GM23338 (cell line): ENCODE results near the gene KRTAP2-2. TPM values are rescaled to one million over a fixed set of nuclear protein-coding genes. Genes with fewer than 3 reads are reported as not detected.
A peak's percentile ranks its signal among the peaks of the same experiment; 100 is the strongest.

Experiments
- ATAC-seq: fragments of 200-7000 bp; cut with Tn5 transposase; 3 replicates; pipeline ENCODE4 v1.9.1; 2020
- DNase-seq: peaks from one replicate; pipeline ENCODE4 v3.0.0-alpha.2; 2015; ENCODE audit warnings: low spot score
- H2AFZ ChIP-seq: fragments of 200-600 bp; sonication (generic); 2 replicates; pipeline ENCODE4 v1.8.0; 2016; ENCODE audit warnings: antibody characterized with exemption, mild to moderate bottlenecking, moderate library complexity
- H3F3A ChIP-seq: fragments of 200-600 bp; sonication (generic); replicated peaks from 2 replicates; pipeline ENCODE4 v1.8.0; 2017; ENCODE audit warnings: antibody characterized with exemption, mixed run types, low read depth
- H3K27ac ChIP-seq: fragments of 200-600 bp; sonication (generic); 2 replicates; pipeline ENCODE4 v1.6.1; 2016; ENCODE audit warnings: low read depth
- H3K27me3 ChIP-seq: fragments of 200-600 bp; sonication (generic); 2 replicates; pipeline ENCODE4 v1.8.0; 2016; ENCODE audit warnings: mild to moderate bottlenecking, mixed run types, moderate library complexity; ENCODE audit not compliant: insufficient read depth
- H3K36me3 ChIP-seq: fragments of 200-600 bp; sonication (generic); 2 replicates; pipeline ENCODE4 v1.8.0; 2016; ENCODE audit warnings: mild to moderate bottlenecking; ENCODE audit not compliant: insufficient read depth
- H3K4me1 ChIP-seq: fragments of 200-600 bp; sonication (generic); 2 replicates; pipeline ENCODE4 v1.8.0; 2016; ENCODE audit warnings: mild to moderate bottlenecking, moderate library complexity; ENCODE audit not compliant: insufficient read depth
- H3K4me2 ChIP-seq: fragments of 200-600 bp; sonication (generic); 2 replicates; pipeline ENCODE4 v1.7.1; 2017; ENCODE audit warnings: mixed run types
- H3K4me3 ChIP-seq: fragments of 200-600 bp; sonication (generic); 2 replicates; pipeline ENCODE4 v1.6.1; 2016; ENCODE audit warnings: mixed run types
- H3K79me2 ChIP-seq: fragments of 200-600 bp; sonication (generic); replicated peaks from 2 replicates; pipeline ENCODE4 v1.8.0; 2017; ENCODE audit warnings: mild to moderate bottlenecking; ENCODE audit not compliant: insufficient read depth
- H3K9me2 ChIP-seq: fragments of 200-600 bp; sonication (generic); 2 replicates; pipeline ENCODE4 v1.8.0; 2017; ENCODE audit not compliant: insufficient read depth
- H4K20me1 ChIP-seq: fragments of 200-600 bp; sonication (generic); replicated peaks from 2 replicates; pipeline ENCODE4 v1.8.0; 2017; ENCODE audit warnings: mild to moderate bottlenecking; ENCODE audit not compliant: insufficient read depth
- H3K27ac Mint-ChIP-seq: 2 replicates; pipeline ENCODE4 v1.8.0; 2020; ENCODE audit warnings: inconsistent platforms, mild to moderate bottlenecking, moderate library complexity, mixed read lengths
- H3K27me3 Mint-ChIP-seq: 3 replicates; pipeline ENCODE4 v1.8.0; 2022; ENCODE audit warnings: low read depth, mild to moderate bottlenecking, moderate library complexity, mixed read lengths, inconsistent platforms; ENCODE audit not compliant: insufficient read depth, poor library complexity
- H3K36me3 Mint-ChIP-seq: 3 replicates; pipeline ENCODE4 v1.8.0; 2021; ENCODE audit warnings: low read depth, mild to moderate bottlenecking, inconsistent platforms, moderate library complexity, mixed read lengths
- H3K4me1 Mint-ChIP-seq: 3 replicates; pipeline ENCODE4 v1.8.0; 2020; ENCODE audit warnings: mild to moderate bottlenecking, inconsistent platforms, mixed read lengths
- H3K4me3 Mint-ChIP-seq: 3 replicates; pipeline ENCODE4 v1.8.0; 2021; ENCODE audit warnings: moderate library complexity, mild to moderate bottlenecking, inconsistent platforms, mixed read lengths
- H3K9me3 Mint-ChIP-seq: 3 replicates; pipeline ENCODE4 v1.8.0; 2020; ENCODE audit warnings: moderate library complexity, mild to moderate bottlenecking, inconsistent platforms, mixed read lengths
- CREB1 ChIP-seq: fragments of 250-450 bp; sonication (Bioruptor Pico); IDR thresholded peaks from 2 replicates; pipeline ENCODE4 v1.5.0; 2020; ENCODE audit warnings: low read depth, mild to moderate bottlenecking, moderate library complexity
- CTCF ChIP-seq, 2 experiments: fragments of 200-600 bp in 1 of 2; sonication (generic) in 1 of 2; conservative IDR thresholded peaks; 2 replicates each; pipeline versions ENCODE4 v1.5.1 to v1.6.1; 2016 to 2017; ENCODE audit warnings: antibody characterized with exemption in 2 of 2, low read depth in 2 of 2, mild to moderate bottlenecking in 2 of 2, moderate library complexity in 1 of 2
- ETS1 ChIP-seq: IDR thresholded peaks from 2 replicates; pipeline ENCODE4 v1.6.1; 2016; ENCODE audit warnings: antibody characterized with exemption
- EZH2 ChIP-seq: fragments of 200-600 bp; sonication (generic); IDR thresholded peaks from one replicate; pipeline ENCODE4 v1.8.0; 2017; ENCODE audit warnings: antibody characterized with exemption, mild to moderate bottlenecking, low read depth; ENCODE audit not compliant: unreplicated experiment
- EZH2phosphoT487 ChIP-seq: fragments of 200-600 bp; sonication (generic); IDR thresholded peaks from one replicate; pipeline ENCODE4 v1.8.1; 2018; ENCODE audit warnings: antibody characterized with exemption; ENCODE audit not compliant: unreplicated experiment
- JUNB ChIP-seq: IDR thresholded peaks from one replicate; pipeline ENCODE4 v1.6.1; 2016; ENCODE audit warnings: antibody characterized with exemption; ENCODE audit not compliant: unreplicated experiment
- NANOG ChIP-seq: IDR thresholded peaks from 2 replicates; pipeline ENCODE4 v1.6.1; 2016; ENCODE audit warnings: antibody characterized with exemption, borderline replicate concordance
- POLR2AphosphoS5 ChIP-seq: IDR thresholded peaks from 2 replicates; pipeline ENCODE4 v1.6.1; 2016; ENCODE audit warnings: antibody characterized with exemption, low read depth
- REST ChIP-seq: IDR thresholded peaks from one replicate; pipeline ENCODE4 v1.6.1; 2018; ENCODE audit warnings: antibody characterized with exemption; ENCODE audit not compliant: unreplicated experiment
- STAT1 ChIP-seq: IDR thresholded peaks from one replicate; pipeline ENCODE4 v1.6.1; 2016; ENCODE audit warnings: antibody characterized with exemption; ENCODE audit not compliant: unreplicated experiment
- ZNF114 ChIP-seq: fragments of 250-450 bp; sonication (Bioruptor Pico); IDR thresholded peaks from 2 replicates; pipeline ENCODE4 v1.5.0; 2020; ENCODE audit warnings: mild to moderate bottlenecking, moderate library complexity
- ZNF331 ChIP-seq: fragments of 250-450 bp; sonication (Bioruptor Pico); IDR thresholded peaks from 2 replicates; pipeline ENCODE4 v1.5.0; 2020; ENCODE audit warnings: low read depth, mild to moderate bottlenecking, moderate library complexity
- ZNF462 ChIP-seq: fragments of 250-450 bp; sonication (Bioruptor Pico); IDR thresholded peaks from 2 replicates; pipeline ENCODE4 v1.5.0; 2020; ENCODE audit warnings: mild to moderate bottlenecking, moderate library complexity
- polyA plus RNA-seq: library from polyadenylated mRNA; unstranded; fragments of >200 nt; fragmentation: Nextera tagmentation; extraction: Ambion mirVana; gene quantifications from 2 replicates; pipeline ENCODE4 v1.2.1, GENCODE V29; 2016
- total RNA-seq: library from RNA; depleted of rRNA; stranded (reverse); fragments of >200 nt; shearing (Covaris generic); gene quantifications from 2 replicates; pipeline ENCODE4 v1.2.3, GENCODE V29; 2014

Gene KRTAP2-2
- total and polyA plus RNA-seq, 2 experiments from 2014 or later, result not detected

DNA sequence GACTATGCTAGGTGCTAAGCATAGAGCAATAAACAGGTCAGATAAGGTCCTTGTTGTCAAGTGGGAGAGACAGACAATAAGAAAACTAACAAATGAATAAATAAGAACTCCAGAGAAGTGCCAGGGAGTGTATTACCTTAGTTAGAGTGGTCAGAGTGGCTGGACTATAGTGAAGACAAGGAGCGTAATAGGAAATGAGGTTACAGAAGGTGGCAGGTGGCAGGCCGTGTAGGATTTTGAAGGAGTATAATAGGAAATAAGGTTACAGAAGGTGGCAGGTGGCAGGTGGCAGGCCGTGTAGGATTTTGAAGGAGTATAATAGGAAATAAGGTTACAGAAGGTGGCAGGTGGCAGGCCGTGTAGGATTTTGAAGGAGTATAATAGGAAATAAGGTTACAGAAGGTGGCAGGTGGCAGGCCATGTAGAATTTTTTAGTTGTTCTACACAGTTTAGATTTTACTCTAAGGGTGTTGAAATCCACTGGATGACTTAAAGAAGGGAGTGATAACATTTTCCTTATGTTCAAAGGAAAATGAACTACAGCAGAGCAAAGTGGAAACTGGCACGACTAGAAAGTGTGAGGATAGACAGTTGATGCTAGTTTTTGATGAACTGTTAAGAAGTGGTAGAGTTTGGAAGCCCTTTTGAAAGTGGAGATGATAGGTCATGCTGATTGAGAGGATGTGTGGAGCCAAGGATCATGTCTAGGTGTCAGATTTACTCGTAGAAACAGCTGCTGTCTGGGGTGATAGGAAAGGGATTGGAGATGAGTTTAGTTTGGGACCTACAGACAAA, 42.5 kb downstream of the KRTAP2-2 start:
- Mint-ChIP-seq H3K27me3 (peaks cover 1% of the 10 kb centered on the region), H3K4me1 (peaks cover 10% of the 10 kb centered on the region; the same call in 2 of the 3 replicates), H3K36me3 (no peaks in the 10 kb centered on the region), H3K27ac (no peak overlapping the region), H3K9me3 (no peaks in the 10 kb centered on the region), H3K4me3 (no peak overlapping the region)
- no peak for DNase-seq
- Histone ChIP-seq H3K4me3 (no peak overlapping the region), H3F3A (no peaks in the 10 kb centered on the region), H3K4me1 (peaks cover 14% of the 10 kb centered on the region), H2AFZ (peak overlapping the region; percentile 44; the same call in 1 of the 2 replicates), H4K20me1 (no peaks in the 10 kb centered on the region), H3K4me2 (no peak overlapping the region), H3K9me2 (no peaks in the 10 kb centered on the region; the same call in 1 of the 2 replicates), H3K27me3 (no peaks in the 10 kb centered on the region), H3K79me2 (no peaks in the 10 kb centered on the region), H3K36me3 (no peaks in the 10 kb centered on the region), H3K27ac (no peak overlapping the region)
- ATAC-seq, result no peak
- TF ChIP-seq NANOG, result no peak
- no peak for TF ChIP-seq EZH2
- no peak for TF ChIP-seq REST
- no peak for TF ChIP-seq JUNB
- no peak for TF ChIP-seq CTCF (conservative IDR thresholded peaks at IDR 0.05; ENCODE audit: low read depth in 2 of 2)
- TF ChIP-seq ETS1, result no peak
- TF ChIP-seq EZH2phosphoT487, result no peak
- no peak for TF ChIP-seq STAT1
- no peak for TF ChIP-seq ZNF462 (CRISPR knock-in tag)
- no peak for TF ChIP-seq ZNF114 (CRISPR knock-in tag)
- no peak for TF ChIP-seq POLR2AphosphoS5
- no peak for TF ChIP-seq ZNF331
- TF ChIP-seq CREB1, result no peak
